WI38 (cell line): ENCODE measurements around the gene P2RY6.
"Not testable (repeated sequence)": the region's sequence is repeated elsewhere in the genome, so short reads cannot be mapped to it uniquely, and the experiment has no call there.

Experiments used
- H3K4me3 ChIP-seq: 2 replicates; pipeline ENCODE4 v1.5.1; 2011; ENCODE audit warnings: low read depth, mild to moderate bottlenecking, control low read depth, low read length
- TF ChIP-seq, protein P1 (sequence below): IDR thresholded peaks from 2 replicates; pipeline ENCODE4 v1.5.1; 2012; ENCODE audit warnings: low read depth, mild to moderate bottlenecking, control low read depth, low read length

P2RY6 gene

DNA sequence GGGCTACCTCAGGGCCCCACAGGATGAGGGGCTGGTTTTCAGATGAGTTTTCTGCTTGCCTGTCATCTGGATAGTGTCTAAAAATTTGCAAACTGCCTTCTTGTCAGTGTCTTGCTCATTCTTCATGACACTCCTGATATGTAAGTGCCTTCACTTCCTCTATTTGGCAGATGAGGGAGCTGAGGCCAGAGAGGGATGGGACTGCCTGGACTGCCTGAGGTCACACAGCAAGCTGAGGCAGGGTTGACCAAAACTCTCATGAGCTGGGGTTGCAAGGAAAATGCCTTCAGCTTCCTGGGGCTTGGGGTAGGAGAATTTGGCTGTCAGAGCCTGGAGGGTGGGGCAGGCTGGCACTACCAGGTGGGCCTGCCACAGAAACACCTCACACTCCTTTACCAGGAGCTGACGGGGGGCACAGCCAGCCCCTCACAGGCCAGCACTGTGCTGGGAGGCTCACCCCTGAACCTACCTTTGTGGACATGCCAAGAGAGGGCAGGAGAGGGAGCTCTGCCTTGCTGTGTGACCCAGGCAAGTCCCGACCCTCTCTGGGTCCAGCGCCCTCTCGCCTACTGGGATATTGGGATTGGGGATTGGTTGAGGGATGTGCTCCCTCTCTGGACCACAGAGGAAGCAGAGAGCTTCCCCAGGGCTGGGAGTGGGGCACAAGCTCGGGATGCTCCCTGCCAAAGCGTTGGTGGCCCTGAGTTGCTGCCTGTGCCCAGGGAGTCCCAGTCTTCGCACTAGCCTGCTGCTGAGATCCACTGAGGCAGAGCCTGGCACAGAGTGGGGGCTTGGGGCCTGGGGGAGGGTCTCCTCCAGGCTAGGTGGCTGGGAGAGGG is 1.9 kb upstream of the P2RY6 start:
- H3K4me3 ChIP-seq: no peak overlapping the region
- TF ChIP-seq, protein P1, sequence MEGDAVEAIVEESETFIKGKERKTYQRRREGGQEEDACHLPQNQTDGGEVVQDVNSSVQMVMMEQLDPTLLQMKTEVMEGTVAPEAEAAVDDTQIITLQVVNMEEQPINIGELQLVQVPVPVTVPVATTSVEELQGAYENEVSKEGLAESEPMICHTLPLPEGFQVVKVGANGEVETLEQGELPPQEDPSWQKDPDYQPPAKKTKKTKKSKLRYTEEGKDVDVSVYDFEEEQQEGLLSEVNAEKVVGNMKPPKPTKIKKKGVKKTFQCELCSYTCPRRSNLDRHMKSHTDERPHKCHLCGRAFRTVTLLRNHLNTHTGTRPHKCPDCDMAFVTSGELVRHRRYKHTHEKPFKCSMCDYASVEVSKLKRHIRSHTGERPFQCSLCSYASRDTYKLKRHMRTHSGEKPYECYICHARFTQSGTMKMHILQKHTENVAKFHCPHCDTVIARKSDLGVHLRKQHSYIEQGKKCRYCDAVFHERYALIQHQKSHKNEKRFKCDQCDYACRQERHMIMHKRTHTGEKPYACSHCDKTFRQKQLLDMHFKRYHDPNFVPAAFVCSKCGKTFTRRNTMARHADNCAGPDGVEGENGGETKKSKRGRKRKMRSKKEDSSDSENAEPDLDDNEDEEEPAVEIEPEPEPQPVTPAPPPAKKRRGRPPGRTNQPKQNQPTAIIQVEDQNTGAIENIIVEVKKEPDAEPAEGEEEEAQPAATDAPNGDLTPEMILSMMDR: no peak

DNA sequence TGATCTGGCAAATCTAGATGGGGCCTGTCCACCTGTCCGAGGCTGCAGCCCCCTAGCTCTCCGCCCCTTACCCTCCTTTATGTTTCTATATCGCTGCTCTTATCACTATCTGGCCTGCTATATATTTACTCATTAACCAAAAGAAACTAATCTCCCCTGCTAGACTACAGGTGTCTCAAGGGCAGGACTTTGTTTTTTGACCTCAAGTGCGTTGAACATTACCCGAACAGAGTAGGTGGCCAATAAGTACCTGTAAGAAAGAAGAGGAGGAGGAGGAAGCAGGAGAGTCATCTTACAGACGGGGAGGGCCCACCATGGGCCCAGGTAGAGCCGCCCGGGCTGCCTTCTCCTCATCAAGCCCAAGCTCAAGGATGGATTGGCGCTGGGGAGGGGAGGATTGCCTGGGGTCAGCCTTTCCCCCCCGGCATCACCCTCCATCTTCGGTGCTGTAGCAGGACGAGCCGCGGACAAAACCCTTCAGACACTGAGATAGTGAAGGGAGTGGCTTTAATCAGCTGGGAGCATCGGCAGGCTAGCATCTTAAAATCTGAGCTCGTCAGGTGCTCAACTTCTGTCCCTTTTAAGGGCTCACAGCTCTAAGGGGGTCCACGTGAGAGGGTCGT is 1.2 kb upstream of the P2RY6 start:
- H3K4me3 ChIP-seq: no peak overlapping the region
- TF ChIP-seq, protein P1: no peak

DNA sequence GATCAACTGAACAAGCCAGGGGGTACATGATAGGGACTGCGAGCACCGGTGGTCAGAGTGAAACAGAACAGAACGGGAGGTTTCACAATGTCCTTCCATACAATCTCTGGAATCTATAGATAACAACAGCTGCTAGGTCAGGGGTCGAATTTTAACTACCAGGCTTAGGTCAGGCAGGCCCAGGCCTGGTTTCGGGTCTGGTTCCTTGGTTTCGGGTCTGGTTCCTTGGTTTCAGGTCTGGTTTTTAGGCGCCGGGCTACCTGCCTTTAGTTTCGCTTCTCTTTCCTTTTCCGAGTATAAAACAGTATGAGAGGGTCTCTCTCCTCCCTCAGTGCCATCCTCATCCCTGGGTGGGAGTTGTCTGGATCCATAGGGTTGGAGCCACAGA is 666 bp upstream of the P2RY6 start:
- not testable (repeated sequence) for H3K4me3 ChIP-seq

DNA sequence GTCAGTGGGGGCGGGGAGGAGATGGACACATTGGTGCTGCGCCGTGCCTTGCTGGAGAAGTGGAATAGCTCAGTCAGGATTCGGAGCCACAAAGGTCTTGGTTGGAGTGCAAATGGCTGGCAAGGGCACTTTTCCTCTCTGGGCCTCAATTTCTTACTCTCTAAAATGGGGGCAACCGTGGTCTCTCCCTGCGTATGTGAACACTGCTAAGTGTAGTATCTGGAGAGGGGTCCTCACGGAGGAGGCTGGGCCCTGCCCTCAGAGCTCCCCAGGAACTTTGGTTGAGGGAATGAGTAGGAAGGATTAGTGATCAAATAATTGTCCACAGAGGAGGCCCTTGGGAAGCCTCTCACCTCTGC is 521 bp downstream of the P2RY6 start:
- TF ChIP-seq, protein P1: no peak
- H3K4me3 ChIP-seq: no peak overlapping the region

DNA sequence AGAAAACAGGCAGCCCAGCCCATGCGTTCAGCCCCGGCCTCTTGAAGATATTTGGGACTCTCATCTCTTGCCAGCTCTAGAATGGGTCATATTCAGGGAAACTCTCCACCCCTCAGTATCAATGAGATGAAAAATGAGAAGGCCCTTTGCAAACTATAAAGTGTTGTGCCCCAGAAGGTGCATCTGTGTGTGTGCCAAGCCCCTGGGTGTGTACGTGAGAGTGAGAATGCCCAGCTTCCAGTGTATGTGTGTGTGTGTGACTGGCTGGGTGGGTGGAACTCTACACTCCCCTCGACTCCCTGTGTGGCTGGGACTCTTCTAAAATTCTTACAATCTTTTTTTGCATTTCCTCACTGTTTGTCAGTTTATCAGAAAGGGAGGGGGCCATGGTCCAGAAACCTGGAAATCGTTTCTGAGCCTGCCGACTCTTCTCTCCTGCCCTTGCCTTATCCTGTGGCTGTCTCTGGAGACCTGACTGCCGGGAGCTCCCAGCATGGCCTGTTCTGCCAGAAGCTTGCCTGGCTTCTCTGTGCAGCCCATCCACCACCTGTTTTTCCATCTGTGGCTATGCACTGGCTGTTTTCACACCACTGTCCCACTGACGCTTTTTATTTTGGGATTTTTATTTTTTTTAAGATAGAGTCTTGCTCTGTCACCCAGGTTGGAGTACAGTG is 1.2 kb downstream of the P2RY6 start:
- TF ChIP-seq, protein P1: no peak
- H3K4me3 ChIP-seq: no peak overlapping the region

DNA sequence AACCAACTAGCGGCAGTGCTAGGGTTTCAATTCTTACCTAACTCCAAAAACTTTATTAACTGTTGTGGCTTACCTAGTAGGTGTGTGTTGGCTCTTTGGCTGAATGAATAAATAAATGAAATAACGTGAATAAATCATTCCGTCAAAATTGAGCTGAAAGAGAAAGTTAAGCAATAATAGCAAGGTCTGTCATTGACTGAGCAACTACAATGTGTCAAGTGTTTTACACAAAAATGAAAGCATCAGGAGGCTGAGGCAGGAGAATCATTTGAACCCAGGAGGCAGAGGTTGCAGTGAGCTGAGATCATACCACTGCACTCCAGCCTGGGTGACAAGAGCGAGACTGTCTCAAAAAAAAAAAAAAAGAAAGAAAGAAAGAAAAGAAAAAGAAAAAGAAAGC is 2.1 kb downstream of the P2RY6 start:
- not testable (repeated sequence) for H3K4me3 ChIP-seq

DNA sequence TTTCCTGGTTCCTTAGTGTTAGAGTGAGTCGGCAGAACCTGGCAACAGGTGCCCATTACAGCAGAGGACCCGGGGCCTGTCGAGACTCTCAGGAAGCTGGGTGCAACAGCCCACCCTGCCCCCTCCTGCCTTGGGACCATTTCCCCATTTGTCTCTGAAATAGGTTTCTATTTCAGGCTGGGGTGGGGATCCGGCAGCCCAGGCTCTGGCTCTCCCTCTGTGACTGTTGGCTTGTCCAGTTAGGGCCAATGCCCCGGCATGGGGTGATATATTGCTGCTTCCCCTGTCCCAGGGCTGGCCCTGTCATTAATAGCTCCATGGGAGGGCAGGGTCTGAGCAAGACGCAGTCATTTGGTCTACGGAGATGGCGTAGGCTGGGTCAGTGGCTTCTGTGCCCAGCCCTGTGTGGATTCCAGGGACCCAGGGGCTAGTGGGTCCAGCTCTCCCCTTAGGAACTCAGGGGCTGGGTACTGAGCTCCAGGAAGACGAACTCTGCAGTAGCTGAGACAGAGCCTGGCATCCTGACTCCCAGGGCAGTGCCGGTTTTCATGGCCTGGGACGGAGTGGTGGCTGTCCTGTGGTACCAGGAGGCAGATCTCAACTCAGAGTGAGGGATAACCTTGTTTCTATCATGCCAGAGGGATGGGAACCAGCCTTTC is 2.7 kb downstream of the P2RY6 start:
- H3K4me3 ChIP-seq: no peak overlapping the region
- TF ChIP-seq, protein P1: no peak

DNA sequence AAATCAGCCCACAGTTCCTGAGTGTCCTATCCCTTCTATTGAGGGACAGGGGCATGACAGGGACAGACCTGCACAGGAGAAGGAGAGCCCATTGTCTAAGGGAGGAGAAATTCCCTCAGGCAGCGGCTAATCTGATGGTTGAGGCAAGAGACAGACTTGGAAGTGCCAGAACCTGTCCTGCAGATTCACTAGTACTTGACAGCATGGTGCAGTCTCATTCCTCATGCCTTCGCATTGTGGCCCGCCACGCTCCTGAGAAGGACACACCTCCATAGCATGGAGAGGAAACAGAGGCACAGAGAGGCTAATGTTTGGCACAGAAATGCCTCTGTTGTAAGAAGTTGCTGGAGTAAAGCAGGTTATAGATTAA is 3.2 kb downstream of the P2RY6 start:
- no peak overlapping the region for H3K4me3 ChIP-seq
- TF ChIP-seq, protein P1: no peak
